ENCODE data around the gene CHST15.

- TF ChIP-seq POLR2AphosphoS5 (IDR thresholded peaks at IDR 0.05; ENCODE audit: low read depth, low read length) (no peak), POLR2A (IDR thresholded peaks at IDR 0.05; ENCODE audit: low read depth, low read length) (no peak), POU2F2 (IDR thresholded peaks at IDR 0.05; ENCODE audit: low read depth, low read length) (no peak), TAF1 (IDR thresholded peaks at IDR 0.05; ENCODE audit: low read depth, low read length) (no peak), SPI1 (IDR thresholded peaks at IDR 0.05; ENCODE audit: low read depth, low read length) (no peak), PAX5 (IDR thresholded peaks at IDR 0.05; ENCODE audit: insufficient read depth, low read length, severe bottlenecking) (no peak)
Observed at GRCh38 chr10:124014416-124015154, 78.8 kb downstream of the CHST15 start.

Measured in GM12891 (cell line).